SK-N-SH (cell line): ENCODE measurements around the gene TMX1. TPM values are rescaled to one million over a fixed set of nuclear protein-coding genes. Genes with fewer than 3 reads are reported as not detected.

Source experiments
- CTCF ChIA-PET: fragments of 300-600, 350-600 bp; formaldehyde crosslinking; extraction: SDS; loops from one replicate; lab custom pipeline; 2021; lab: Yijun Ruan, JAX
- POLR2A ChIA-PET: fragments of 350-600 bp; sonication (Branson Sonifier 250); formaldehyde crosslinking; extraction: SDS; loops from one replicate; lab custom pipeline; 2020; ENCODE audit warnings: antibody characterized with exemption, inconsistent platforms; lab: Yijun Ruan, JAX
- DNase-seq: peaks from one replicate; pipeline ENCODE4 v3.0.0; 2012
- H2AFZ ChIP-seq: fragments of 200-600 bp; sonication (generic); 2 replicates; pipeline ENCODE4 v1.8.1; 2016; ENCODE audit warnings: antibody characterized with exemption, mild to moderate bottlenecking, low read depth
- H3F3A ChIP-seq: fragments of 200-600 bp; sonication (generic); replicated peaks from 2 replicates; pipeline ENCODE3; 2016; ENCODE audit warnings: antibody characterized with exemption, mild to moderate bottlenecking; ENCODE audit not compliant: insufficient read depth
- H3K27ac ChIP-seq, 2 experiments: fragments of 200-500 bp in 1 of 2; fragments of 200-600 bp in 1 of 2; sonication (Bioruptor generic) in 1 of 2; sonication (generic), shearing (Covaris generic) in 1 of 2; 2 replicates each; pipeline versions ENCODE4 v1.5.1 to v1.6.1; 2014 to 2016; ENCODE audit warnings: low read depth in 2 of 2, inconsistent platforms in 1 of 2, low read length in 1 of 2, mild to moderate bottlenecking in 1 of 2, mixed read lengths in 1 of 2
- H3K27me3 ChIP-seq: fragments of 200-600 bp; sonication (generic), shearing (Covaris generic); 2 replicates; pipeline ENCODE4 v1.6.1; 2016; ENCODE audit warnings: mixed run types; ENCODE audit not compliant: insufficient read depth
- H3K36me3 ChIP-seq, 2 experiments: fragments of 200-500 bp in 1 of 2; fragments of 200-600 bp in 1 of 2; sonication (Bioruptor generic) in 1 of 2; sonication (generic) in 1 of 2; replicated peaks in 1 of 2; 2 replicates each; pipeline versions ENCODE3 to v1.5.1; 2014 to 2016; ENCODE audit warnings: low read length in 1 of 2, mild to moderate bottlenecking in 1 of 2; ENCODE audit not compliant: insufficient read depth in 2 of 2, control insufficient read depth in 1 of 2
- H3K4me1 ChIP-seq, 2 experiments: fragments of 200-500 bp in 1 of 2; fragments of 200-600 bp in 1 of 2; sonication (Bioruptor generic) in 1 of 2; sonication (generic), shearing (Covaris generic) in 1 of 2; 2 replicates each; pipeline versions ENCODE4 v1.5.1 to v1.6.1; 2014 to 2016; ENCODE audit warnings: low read depth in 1 of 2, low read length in 1 of 2, mixed run types in 1 of 2; ENCODE audit not compliant: insufficient read depth in 2 of 2, control insufficient read depth in 1 of 2
- H3K4me2 ChIP-seq: fragments of 200-600 bp; sonication (generic), shearing (Covaris generic); 2 replicates; pipeline ENCODE4 v1.6.1; 2017; ENCODE audit warnings: mixed run types
- H3K4me3 ChIP-seq, 2 experiments: fragments of 200-500 bp in 1 of 2; fragments of 200-600 bp in 1 of 2; sonication (Bioruptor generic) in 1 of 2; sonication (generic), shearing (Covaris generic) in 1 of 2; 2 replicates each; pipeline versions ENCODE4 v1.5.1 to v1.8.1; 2014 to 2016; ENCODE audit warnings: low read depth in 2 of 2, inconsistent platforms in 1 of 2, low read length in 1 of 2, mild to moderate bottlenecking in 1 of 2, mixed read lengths in 1 of 2, moderate library complexity in 1 of 2
- H3K79me2 ChIP-seq: fragments of 200-600 bp; sonication (generic); 2 replicates; pipeline ENCODE4 v1.8.1; 2017; ENCODE audit warnings: mild to moderate bottlenecking; ENCODE audit not compliant: insufficient read depth
- H3K9ac ChIP-seq: fragments of 200-600 bp; sonication (generic); 2 replicates; pipeline ENCODE4 v1.6.1; 2017; ENCODE audit warnings: mixed run types
- H3K9me2 ChIP-seq: fragments of 200-600 bp; sonication (generic); 2 replicates; pipeline ENCODE4 v1.6.1; 2017; ENCODE audit warnings: mixed run types
- H3K9me3 ChIP-seq: fragments of 200-600 bp; sonication (generic); 2 replicates; pipeline ENCODE4 v1.6.1; 2017; ENCODE audit warnings: mixed run types, mild to moderate bottlenecking, moderate library complexity
- H4K20me1 ChIP-seq: fragments of 200-600 bp; sonication (generic); 2 replicates; pipeline ENCODE4 v1.6.1; 2017; ENCODE audit warnings: mild to moderate bottlenecking, mixed run types; ENCODE audit not compliant: insufficient read depth
- ELF1 ChIP-seq: IDR thresholded peaks from 2 replicates; pipeline ENCODE4 v1.4.0; 2012
- GABPA ChIP-seq: IDR thresholded peaks from 2 replicates; pipeline ENCODE4 v1.4.0; 2012; ENCODE audit warnings: low read depth, mild to moderate bottlenecking
- GATA2 ChIP-seq: sonication (generic); formaldehyde crosslinking; IDR thresholded peaks from 2 replicates; pipeline ENCODE4 v1.5.0; 2020; ENCODE audit warnings: mild to moderate bottlenecking, missing genetic modification reagents
- MEF2A ChIP-seq: IDR thresholded peaks from 2 replicates; pipeline ENCODE4 v1.4.0; 2012; ENCODE audit warnings: low read depth, borderline replicate concordance
- MXI1 ChIP-seq: IDR thresholded peaks from 2 replicates; pipeline ENCODE4 v1.6.1; 2012; ENCODE audit warnings: mild to moderate bottlenecking, low read depth, low read length, improper control_type of control experiment
- POLR2AphosphoS5 ChIP-seq: IDR thresholded peaks from 2 replicates; pipeline ENCODE4 v1.6.1; 2012; ENCODE audit warnings: low read depth, low read length
- RCOR1 ChIP-seq: fragments of 150-350 bp; IDR thresholded peaks from 2 replicates; pipeline ENCODE4 v1.6.1; 2017; ENCODE audit warnings: antibody characterized with exemption, low read length
- RFX5 ChIP-seq: IDR thresholded peaks from 2 replicates; pipeline ENCODE4 v1.6.1; 2012; ENCODE audit warnings: mild to moderate bottlenecking, improper control_type of control experiment, low read length
- RXRA ChIP-seq: IDR thresholded peaks from 2 replicates; pipeline ENCODE4 v1.4.0; 2012; ENCODE audit warnings: low read depth, mild to moderate bottlenecking, borderline replicate concordance
- TAF1 ChIP-seq: IDR thresholded peaks from 2 replicates; pipeline ENCODE4 v1.6.1; 2012; ENCODE audit warnings: low read depth, mild to moderate bottlenecking, low read length, moderate library complexity, borderline replicate concordance
- WGBS: methylation state at CpG from one replicate; pipeline ENCODE4 v1.1.6; 2017; ENCODE audit warnings: low lambda C conversion rate; 5-methylcytosine and 5-hydroxymethylcytosine counted together
- polyA plus RNA-seq, 3 experiments: library from polyadenylated mRNA; depleted of rRNA; stranded (reverse); fragments of >200 nt; gene quantifications; 2 replicates each; pipeline ENCODE4 v1.2.3, GENCODE V29; 2012
- TF ChIP-seq, protein P1 (sequence below): IDR thresholded peaks from 2 replicates; pipeline ENCODE4 v1.4.0; 2012; ENCODE audit warnings: low read depth, borderline replicate concordance

TMX1 gene
- polyA plus RNA-seq, 1 of the 3 experiments (the other 2 are of a cell fraction), result 16.1 TPM

GRCh38 chr14:51203881-51204280, 36.2 kb upstream of the TMX1 start:
- no peaks in the 10 kb centered on the region for H3K36me3 ChIP-seq
- no peak for DNase-seq
- TF ChIP-seq MXI1, result no peak
- TF ChIP-seq RFX5, result no peak
- TF ChIP-seq GABPA, result no peak
- TF ChIP-seq MEF2A, result no peak
- TF ChIP-seq, protein P1, sequence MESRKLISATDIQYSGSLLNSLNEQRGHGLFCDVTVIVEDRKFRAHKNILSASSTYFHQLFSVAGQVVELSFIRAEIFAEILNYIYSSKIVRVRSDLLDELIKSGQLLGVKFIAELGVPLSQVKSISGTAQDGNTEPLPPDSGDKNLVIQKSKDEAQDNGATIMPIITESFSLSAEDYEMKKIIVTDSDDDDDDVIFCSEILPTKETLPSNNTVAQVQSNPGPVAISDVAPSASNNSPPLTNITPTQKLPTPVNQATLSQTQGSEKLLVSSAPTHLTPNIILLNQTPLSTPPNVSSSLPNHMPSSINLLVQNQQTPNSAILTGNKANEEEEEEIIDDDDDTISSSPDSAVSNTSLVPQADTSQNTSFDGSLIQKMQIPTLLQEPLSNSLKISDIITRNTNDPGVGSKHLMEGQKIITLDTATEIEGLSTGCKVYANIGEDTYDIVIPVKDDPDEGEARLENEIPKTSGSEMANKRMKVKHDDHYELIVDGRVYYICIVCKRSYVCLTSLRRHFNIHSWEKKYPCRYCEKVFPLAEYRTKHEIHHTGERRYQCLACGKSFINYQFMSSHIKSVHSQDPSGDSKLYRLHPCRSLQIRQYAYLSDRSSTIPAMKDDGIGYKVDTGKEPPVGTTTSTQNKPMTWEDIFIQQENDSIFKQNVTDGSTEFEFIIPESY, result no peak
- TF ChIP-seq RXRA, result no peak
- TF ChIP-seq POLR2AphosphoS5, result no peak
- TF ChIP-seq TAF1, result no peak
- no peak overlapping the region for H2AFZ ChIP-seq
- ChIA-PET CTCF (interaction anchor here (0.9 to 1.3 kb wide), 2 partner anchors 108 to 249 kb away, joined by 3 read pairs; no protein-coding TSS in a partner anchor), POLR2A (no interaction called here)
- no peaks in the 10 kb centered on the region for H3K79me2 ChIP-seq
- H3K27ac ChIP-seq, result no peak overlapping the region
- no peaks in the 10 kb centered on the region; the same call in 1 of the 2 replicates for H3K9me2 ChIP-seq
- H3K4me2 ChIP-seq, result no peak overlapping the region
- no peak overlapping the region for H3K4me3 ChIP-seq
- no CpG with 5 or more reads among the region's 3 CpGs for whole genome bisulfite sequencing
- no peak overlapping the region for H3K9ac ChIP-seq
- no peaks in the 10 kb centered on the region for H3K9me3 ChIP-seq
- H3K4me1 ChIP-seq, result peaks cover 0 to 13% of the 10 kb centered on the region in 2 experiments; a peak in 2 of 4 replicates
- H4K20me1 ChIP-seq, result no peaks in the 10 kb centered on the region
- H3K27me3 ChIP-seq, result 0 out of 2 replicates have a peak, but pooled peaks cover 8% of the 10 kb centered on the region
- no peaks in the 10 kb centered on the region for H3F3A ChIP-seq

DNA sequence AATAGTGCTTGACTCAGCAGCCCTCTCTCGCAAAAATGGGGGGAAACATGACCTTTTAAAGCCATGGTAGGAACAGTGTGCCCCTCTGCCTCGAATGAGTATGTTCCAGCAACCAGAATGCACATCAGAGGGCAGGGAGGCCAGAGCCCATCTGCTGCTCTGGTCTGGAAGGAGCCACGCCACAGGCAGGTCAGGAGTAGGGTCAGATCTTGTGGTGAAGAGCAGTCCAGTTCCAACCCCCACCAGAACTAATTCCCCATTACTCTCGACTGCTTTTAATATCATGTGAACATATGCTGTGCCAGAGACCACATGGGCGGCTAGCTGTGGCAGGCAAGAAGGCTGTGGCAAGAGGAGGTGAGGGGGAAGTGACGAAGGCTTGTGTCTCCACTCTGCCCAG, 34.6 kb upstream of the TMX1 start:
- TF ChIP-seq GATA2 (CRISPR knock-in tag) (no peak), ELF1 (no peak), RCOR1 (no peak)
- no peak overlapping the region for H3K4me2 ChIP-seq
- no peaks in the 10 kb centered on the region for H3K79me2 ChIP-seq
- ChIA-PET POLR2A (no interaction called here), CTCF (interaction anchor here (0.7 to 5.6 kb wide), 3 partner anchors 13 to 580 kb away, joined by 3 to 17 read pairs (median 4); partner anchors contain the start of gene TRIM9)
- no peaks in the 10 kb centered on the region for H3F3A ChIP-seq
- H3K4me1 ChIP-seq, result peaks cover 0 to 23% of the 10 kb centered on the region in 2 experiments; a peak in 2 of 4 replicates
- 71% methylated on average over 6 of the region's 6 CpGs for WGBS
- no peak overlapping the region for H3K27ac ChIP-seq
- H3K9me2 ChIP-seq, result no peaks in the 10 kb centered on the region
- no peaks in the 10 kb centered on the region for H3K27me3 ChIP-seq
- no peaks in the 10 kb centered on the region for H3K9me3 ChIP-seq
- H3K4me3 ChIP-seq, result no peak overlapping the region
- no peak for DNase-seq
- H3K36me3 ChIP-seq, result no peaks in the 10 kb centered on the region
- no peak overlapping the region for H3K9ac ChIP-seq
- no peaks in the 10 kb centered on the region for H4K20me1 ChIP-seq
- no peak overlapping the region for H2AFZ ChIP-seq
